ENCODE measurements around the gene CDH22. TPM values are rescaled to one million over a fixed set of nuclear protein-coding genes. Genes with fewer than 3 reads are reported as not detected.

Gene CDH22
- total and polyA plus RNA-seq, 9 of the 15 experiments (the other 6 are each of a cell fraction or from before 2014, with no cell fraction given) = 0.07 to 0.08 TPM; not detected in 7

GRCh38 chr20:46312075-46312944 lies 4.0 kb upstream of the CDH22 start (continued):
- TF ChIP-seq ATF4 (CRISPR knock-in tag; IDR thresholded peaks at IDR 0.05) (no peak), ZNF592 (IDR thresholded peaks at IDR 0.05) (no peak), ZNF76 (CRISPR knock-in tag; IDR thresholded peaks at IDR 0.05; ENCODE audit: borderline replicate concordance) (no peak), FOXK1 (CRISPR knock-in tag; IDR thresholded peaks at IDR 0.05; ENCODE audit: borderline replicate concordance) (no peak), RBM34 (IDR thresholded peaks at IDR 0.05; ENCODE audit: borderline replicate concordance, insufficient read depth, low read length) (no peak), PKNOX1 (IDR thresholded peaks at IDR 0.05) (peak; percentile 31; the same call in 1 of the 2 replicates), ZBTB8A (IDR thresholded peaks at IDR 0.05; ENCODE audit: partially characterized antibody) (no peak), CC2D1A (IDR thresholded peaks at IDR 0.05) (peak; percentile 13; the same call in 1 of the 2 replicates), TEAD4 (IDR thresholded peaks at IDR 0.05; ENCODE audit: low read length) (no peak), TEAD4 (CRISPR knock-in tag; IDR thresholded peaks at IDR 0.05; ENCODE audit: borderline replicate concordance) (no peak), POLR2H (tag; IDR thresholded peaks at IDR 0.05; ENCODE audit: low read depth) (no peak), GTF2F1 (IDR thresholded peaks at IDR 0.05; ENCODE audit: low read depth, low read length) (no peak), ADNP (tag; IDR thresholded peaks at IDR 0.05) (no peak), CAMTA2 (CRISPR knock-in tag; conservative IDR thresholded peaks at IDR 0.05) (no peak), CREB1 (IDR thresholded peaks at IDR 0.05) (no peak), CREB1 (CRISPR knock-in tag; IDR thresholded peaks at IDR 0.05) (no peak), TBL1XR1 (IDR thresholded peaks at IDR 0.05; ENCODE audit: low read length in 2 of 2) (no peak), CSDE1 (IDR thresholded peaks at IDR 0.05) (no peak), PPARD (CRISPR knock-in tag; IDR thresholded peaks at IDR 0.05) (no peak), HBP1 (CRISPR knock-in tag; IDR thresholded peaks at IDR 0.05) (no peak)
